A549 (cell line): Measurements from ENCODE around the gene MAP2K7. TPM values are rescaled to one million over a fixed set of nuclear protein-coding genes. Genes with fewer than 3 reads are reported as not detected.

ENCODE experiments used
- ATAC-seq, 2 experiments: fragments of 200-7000 bp in 1 of 2; fragments of >200 bp in 1 of 2; cut with Nextera tagmentation in 1 of 2; cut with Tn5 transposase in 1 of 2; 3 replicates each; pipeline versions ENCODE4 v1.8.0 to v1.9.1; 2018 to 2020; ENCODE audit warnings: mild to moderate bottlenecking in 1 of 2, moderate library complexity in 1 of 2
- CTCF ChIA-PET: fragments of 300-600 bp; sonication (Branson Sonifier 250); formaldehyde crosslinking; extraction: SDS; loops from one replicate; lab custom pipeline; 2021; ENCODE audit warnings: antibody characterized with exemption, inconsistent platforms; lab: Yijun Ruan, JAX
- POLR2A ChIA-PET: fragments of 350-600 bp; formaldehyde crosslinking; extraction: SDS; loops from one replicate; lab custom pipeline; 2021; ENCODE audit warnings: antibody characterized with exemption, inconsistent platforms; lab: Yijun Ruan, JAX
- DNase-seq, 2 experiments: peaks; one replicate each; pipeline versions ENCODE4 v3.0.0 to v3.0.0-alpha.2; 2011 to 2016; ENCODE audit warnings: low read depth in 1 of 2, low spot score in 1 of 2
- FAIRE-seq: peaks from 2 replicates; lab custom pipeline; 2011; peaks lifted over from hg19 to GRCh38; lab: Jason Lieb, UNC
- H3K27ac ChIP-seq, 2 experiments: fragments of >200 bp; sonication (Bioruptor Twin); formaldehyde crosslinking; 3 replicates each; pipeline ENCODE4 v1.5.1; 2016 to 2017
- H3K4me1 ChIP-seq: fragments of >200 bp; sonication (Bioruptor Twin); formaldehyde crosslinking; 3 replicates; pipeline ENCODE4 v1.6.1; 2016
- H3K4me2 ChIP-seq: fragments of >200 bp; sonication (Bioruptor Twin); formaldehyde crosslinking; 3 replicates; pipeline ENCODE4 v1.6.1; 2016
- H3K4me3 ChIP-seq: fragments of >200 bp; sonication (Bioruptor Twin); formaldehyde crosslinking; 3 replicates; pipeline ENCODE4 v1.5.1; 2016
- H3K9me3 ChIP-seq: fragments of >200 bp; sonication (Bioruptor Twin); formaldehyde crosslinking; 3 replicates; pipeline ENCODE4 v1.6.1; 2016
- CBX2 ChIP-seq: fragments of 200-600 bp; sonication (generic); IDR thresholded peaks from 2 replicates; pipeline ENCODE4 v1.6.1; 2016; ENCODE audit warnings: low read depth, mild to moderate bottlenecking, borderline replicate concordance
- EHMT2 ChIP-seq: fragments of 200-600 bp; sonication (generic); IDR thresholded peaks from 2 replicates; pipeline ENCODE4 v1.6.1; 2016; ENCODE audit warnings: antibody characterized with exemption, low read depth, mild to moderate bottlenecking, moderate library complexity
- HDAC2 ChIP-seq: fragments of 200-600 bp; sonication (generic); IDR thresholded peaks from 2 replicates; pipeline ENCODE4 v1.6.1; 2016
- HES2 ChIP-seq: fragments of >200 bp; sonication (Bioruptor Twin); formaldehyde crosslinking; IDR thresholded peaks from 2 replicates; pipeline ENCODE4 v1.6.1; 2016
- HOXB5 ChIP-seq: fragments of 250-450 bp; sonication (Bioruptor Pico); IDR thresholded peaks from 2 replicates; pipeline ENCODE4 v1.5.0; 2020; ENCODE audit warnings: mild to moderate bottlenecking, moderate library complexity
- JUN ChIP-seq, 2 experiments: fragments of >200 bp; sonication (Bioruptor Twin); formaldehyde crosslinking; IDR thresholded peaks; 2 replicates in 1 of 2; 3 replicates in 1 of 2; pipeline ENCODE4 v1.6.1; 2016 to 2017
- MYC ChIP-seq: IDR thresholded peaks from 2 replicates; pipeline ENCODE4 v1.6.1; 2012; ENCODE audit warnings: mild to moderate bottlenecking, inconsistent platforms, low read length, improper control_type of control experiment, borderline replicate concordance
- POLR2A ChIP-seq: IDR thresholded peaks from 2 replicates; pipeline ENCODE4 v1.6.1; 2012; ENCODE audit warnings: mild to moderate bottlenecking, low read length
- RAD21 ChIP-seq, 2 experiments: fragments of >200 bp in 1 of 2; sonication (Bioruptor Twin) in 1 of 2; formaldehyde crosslinking in 1 of 2; IDR thresholded peaks in 1 of 2; conservative IDR thresholded peaks in 1 of 2; 2 replicates in 1 of 2; 3 replicates in 1 of 2; pipeline ENCODE4 v1.6.1; 2012 to 2018; ENCODE audit warnings: inconsistent platforms in 1 of 2
- RCOR1 ChIP-seq: fragments of 150-350 bp; IDR thresholded peaks from 2 replicates; pipeline ENCODE4 v1.6.1; 2014; ENCODE audit warnings: antibody characterized with exemption, low read length, low read depth
- WGBS: methylation state at CpG from one replicate; pipeline ENCODE4 v1.1.6; 2017; ENCODE audit errors: missing lambda C conversion rate; 5-methylcytosine and 5-hydroxymethylcytosine counted together
- polyA plus RNA-seq, 4 experiments: library from polyadenylated mRNA; depleted of rRNA in 3 of 4; stranded (reverse); fragments of >200 nt; fragmentation: RNase III in 1 of 4; extraction: RNeasy Plus Mini Kit Qiagen cat#74134 plus additional on column Dnase treatment in 1 of 4; gene quantifications; 2 replicates in 3 of 4; 3 replicates in 1 of 4; pipeline ENCODE4 v1.2.3, GENCODE V29; 2011 to 2017
- TF ChIP-seq, protein P1 (sequence below): fragments of 200-600 bp; sonication (generic); IDR thresholded peaks from 2 replicates; pipeline ENCODE4 v1.6.1; 2016; ENCODE audit warnings: antibody characterized with exemption, mild to moderate bottlenecking, moderate library complexity

MAP2K7 gene
- polyA plus RNA-seq, 2 of the 4 experiments (the other 2 are of a cell fraction): 5.5 to 19.4 TPM

GRCh38 chr19:7927605-7928333 lies 24.1 kb downstream of the MAP2K7 start:
- TF ChIP-seq, protein P1, sequence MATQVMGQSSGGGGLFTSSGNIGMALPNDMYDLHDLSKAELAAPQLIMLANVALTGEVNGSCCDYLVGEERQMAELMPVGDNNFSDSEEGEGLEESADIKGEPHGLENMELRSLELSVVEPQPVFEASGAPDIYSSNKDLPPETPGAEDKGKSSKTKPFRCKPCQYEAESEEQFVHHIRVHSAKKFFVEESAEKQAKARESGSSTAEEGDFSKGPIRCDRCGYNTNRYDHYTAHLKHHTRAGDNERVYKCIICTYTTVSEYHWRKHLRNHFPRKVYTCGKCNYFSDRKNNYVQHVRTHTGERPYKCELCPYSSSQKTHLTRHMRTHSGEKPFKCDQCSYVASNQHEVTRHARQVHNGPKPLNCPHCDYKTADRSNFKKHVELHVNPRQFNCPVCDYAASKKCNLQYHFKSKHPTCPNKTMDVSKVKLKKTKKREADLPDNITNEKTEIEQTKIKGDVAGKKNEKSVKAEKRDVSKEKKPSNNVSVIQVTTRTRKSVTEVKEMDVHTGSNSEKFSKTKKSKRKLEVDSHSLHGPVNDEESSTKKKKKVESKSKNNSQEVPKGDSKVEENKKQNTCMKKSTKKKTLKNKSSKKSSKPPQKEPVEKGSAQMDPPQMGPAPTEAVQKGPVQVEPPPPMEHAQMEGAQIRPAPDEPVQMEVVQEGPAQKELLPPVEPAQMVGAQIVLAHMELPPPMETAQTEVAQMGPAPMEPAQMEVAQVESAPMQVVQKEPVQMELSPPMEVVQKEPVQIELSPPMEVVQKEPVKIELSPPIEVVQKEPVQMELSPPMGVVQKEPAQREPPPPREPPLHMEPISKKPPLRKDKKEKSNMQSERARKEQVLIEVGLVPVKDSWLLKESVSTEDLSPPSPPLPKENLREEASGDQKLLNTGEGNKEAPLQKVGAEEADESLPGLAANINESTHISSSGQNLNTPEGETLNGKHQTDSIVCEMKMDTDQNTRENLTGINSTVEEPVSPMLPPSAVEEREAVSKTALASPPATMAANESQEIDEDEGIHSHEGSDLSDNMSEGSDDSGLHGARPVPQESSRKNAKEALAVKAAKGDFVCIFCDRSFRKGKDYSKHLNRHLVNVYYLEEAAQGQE: no peak
- no peak for TF ChIP-seq HES2
- no peak for TF ChIP-seq POLR2A
- no peak for TF ChIP-seq RCOR1
- Histone ChIP-seq H3K4me3 (no peak overlapping the region), H3K9me3 (no peaks in the 10 kb centered on the region), H3K27ac (no peak overlapping the region), H3K4me1 (peaks cover 22% of the 10 kb centered on the region), H3K4me2 (no peak overlapping the region)
- ATAC-seq (no peak), DNase-seq (no peak), FAIRE-seq (no peak)
- WGBS: 93% methylated on average over 3 of the region's 23 CpGs
- POLR2A ChIA-PET: interaction anchor here (0.5 to 1.0 kb wide), 2 partner anchors 16 to 382 kb away, joined by 3 to 4 read pairs; partner anchors contain the start of gene TIMM44
- CTCF ChIA-PET: interaction anchor here (1.2 to 3.0 kb wide), 5 partner anchors 10 to 74 kb away, joined by 3 to 13 read pairs (median 6); partner anchors contain the start of gene TIMM44

DNA sequence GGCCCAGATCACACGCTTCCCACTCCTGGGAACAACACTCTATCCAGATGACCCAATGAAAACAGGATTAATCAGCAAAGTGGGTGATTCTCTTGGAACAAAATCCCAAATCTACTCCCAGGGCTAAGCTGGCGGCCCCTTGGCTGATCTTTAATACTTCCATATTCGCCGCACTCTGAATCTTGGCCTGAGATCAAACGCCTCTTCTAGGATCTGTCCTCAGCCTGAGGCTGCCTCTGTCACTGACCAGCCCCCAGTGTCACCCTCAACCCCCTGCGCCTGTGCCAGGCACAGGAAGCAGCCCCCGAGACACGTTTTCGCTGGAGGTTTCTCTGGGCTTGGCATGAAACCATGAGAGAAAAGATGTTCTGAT lies 24.6 kb downstream of the MAP2K7 start:
- DNase-seq (no peak), ATAC-seq (no peak), FAIRE-seq (no peak)
- CTCF ChIA-PET: interaction anchor here (1.2 to 5.7 kb wide), 4 partner anchors 9 to 75 kb away, joined by 3 to 56 read pairs (median 10); partner anchors contain the start of gene TIMM44
- H3K4me1 ChIP-seq: peaks cover 22% of the 10 kb centered on the region
- WGBS: 81% methylated on average over 9 of the region's 9 CpGs
- POLR2A ChIA-PET: interaction anchor here (0.5 to 3.2 kb wide), 3 partner anchors 16 to 1347 kb away, joined by 3 to 20 read pairs (median 6); partner anchors contain the start of gene TIMM44
- H3K4me3 ChIP-seq: no peak overlapping the region
- no peaks in the 10 kb centered on the region for H3K9me3 ChIP-seq
- peak overlapping the region; percentile 26; the same call in 2 of the 3 replicates for H3K4me2 ChIP-seq
- 0 out of 6 replicates have a peak overlapping the region, but pooled peaks of 1 of the 2 experiments have one; percentile 6 for H3K27ac ChIP-seq
- no peak for TF ChIP-seq HDAC2
- TF ChIP-seq RAD21 (conservative IDR thresholded peaks at IDR 0.05 in 1 of 2, IDR thresholded peaks at IDR 0.05 in 1 of 2): no peak
- TF ChIP-seq JUN (IDR thresholded peaks at IDR 0.05): no peak
- TF ChIP-seq HOXB5 (CRISPR knock-in tag): no peak
- TF ChIP-seq CBX2: no peak
- no peak for TF ChIP-seq EHMT2
- TF ChIP-seq, protein P1: no peak
- no peak for TF ChIP-seq MYC
